DMS53 (cell line): ENCODE results near the gene TMCO6.

Experiments used
- DNase-seq: peaks from one replicate; lab custom pipeline; 2025; lab: John Stamatoyannopoulos, UW

Gene TMCO6

DNA sequence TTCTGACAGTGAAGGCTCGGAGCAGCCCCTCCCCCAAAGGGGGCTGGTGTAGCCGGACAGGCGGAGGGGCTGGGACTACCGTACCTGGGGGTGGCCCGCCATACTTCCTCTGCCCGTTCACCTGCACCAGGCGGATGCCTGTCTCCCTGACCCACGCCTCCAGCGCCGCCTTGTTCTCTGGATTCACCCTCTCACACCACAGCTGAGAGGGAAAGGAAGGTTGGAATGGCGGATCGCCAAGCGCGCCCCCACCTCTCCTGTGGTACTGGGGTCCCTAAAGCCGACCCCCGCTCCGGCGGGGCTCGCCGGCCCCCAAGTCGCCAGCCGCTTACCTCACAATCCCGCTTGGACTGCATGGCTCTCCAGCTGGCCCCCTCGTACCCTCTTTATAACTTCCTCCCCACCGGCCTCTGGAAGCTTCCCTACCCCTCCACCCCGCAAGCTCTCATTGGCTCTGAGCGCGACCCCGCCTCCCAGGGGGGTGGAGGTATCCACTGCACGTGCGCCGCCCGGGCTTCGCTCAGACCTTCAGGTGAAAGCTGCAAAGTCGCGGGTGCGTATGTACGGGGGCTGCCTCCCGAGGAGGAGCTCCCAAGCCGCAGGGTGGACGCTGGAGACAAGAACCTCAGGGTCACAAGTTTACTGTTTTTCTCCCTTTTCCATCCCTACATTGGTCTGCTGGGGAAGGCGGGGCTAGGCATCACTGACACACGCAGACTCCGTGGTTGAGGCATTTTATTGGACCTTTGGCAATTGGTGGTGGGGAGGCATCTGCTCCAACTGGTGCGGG lies 34.1 kb downstream of the TMCO6 start, which contains the start of gene DND1:
Gene DND1, minus strand, starts transcription at position 390 of the 790 bp plus-strand sequence. Its CDS starts 34 bp downstream, at position 356.
- DNase-seq, result no peak

DNA sequence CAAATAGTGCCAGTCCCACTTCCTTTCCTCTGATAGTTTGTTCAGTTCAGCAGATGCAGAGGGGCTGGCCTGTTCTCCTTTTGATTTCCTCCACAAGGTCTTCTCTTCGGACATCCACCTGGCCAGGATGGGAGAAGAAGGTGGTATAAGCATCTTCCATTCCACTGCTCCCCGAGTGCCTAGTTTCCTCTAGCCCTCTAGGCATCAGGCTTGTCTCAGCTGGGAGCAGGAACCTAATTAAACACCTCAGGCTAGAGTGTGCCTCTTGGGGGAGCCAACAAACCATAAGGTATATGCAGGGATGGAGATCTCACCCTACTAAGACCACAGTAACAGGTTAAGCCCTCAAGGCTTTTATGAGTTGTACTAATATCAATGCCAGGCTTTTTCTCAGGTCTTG lies 35.0 kb downstream of the TMCO6 start:
- DNase-seq, result peak; percentile 27

DNA sequence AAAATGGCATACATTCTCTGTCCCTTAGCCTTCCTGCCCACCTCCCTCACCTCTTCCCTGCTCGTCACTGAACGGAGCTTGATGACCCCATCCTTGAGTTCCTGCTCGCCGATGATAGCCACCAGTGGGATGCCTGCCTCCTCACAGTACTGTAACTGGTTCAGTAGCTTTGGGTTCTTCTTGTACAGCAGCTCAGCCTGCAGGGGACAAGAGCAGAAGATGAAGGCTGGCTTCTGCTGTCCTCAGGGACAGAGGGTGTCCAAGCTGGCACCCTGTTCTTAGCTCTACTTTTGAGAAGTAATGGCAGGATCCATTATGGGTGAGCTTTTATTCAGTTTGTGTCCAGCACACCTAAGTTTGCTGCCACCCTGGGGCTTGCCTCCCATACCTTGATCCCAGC lies 35.4 kb downstream of the TMCO6 start:
- DNase-seq, result no peak

DNA sequence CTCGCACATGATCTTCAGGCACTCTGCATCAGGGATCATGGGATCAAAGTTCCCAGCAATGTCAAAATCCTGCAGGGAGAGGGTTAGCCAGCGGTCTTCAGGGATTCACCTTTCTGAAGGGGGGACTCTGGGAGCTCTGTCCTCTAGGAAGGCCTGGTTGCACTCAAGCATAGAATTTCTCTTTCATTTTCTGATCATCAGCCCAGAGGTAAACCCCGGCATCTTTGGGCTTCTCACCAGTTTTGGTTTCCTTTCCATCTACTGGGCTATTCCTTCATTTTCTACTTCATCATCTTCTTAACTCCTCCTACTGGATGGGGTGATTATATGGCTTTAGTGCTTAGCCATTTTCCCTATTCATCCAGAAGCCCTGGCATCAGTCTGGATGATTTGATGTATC lies 38.7 kb downstream of the TMCO6 start:
- DNase-seq, result no peak

DNA sequence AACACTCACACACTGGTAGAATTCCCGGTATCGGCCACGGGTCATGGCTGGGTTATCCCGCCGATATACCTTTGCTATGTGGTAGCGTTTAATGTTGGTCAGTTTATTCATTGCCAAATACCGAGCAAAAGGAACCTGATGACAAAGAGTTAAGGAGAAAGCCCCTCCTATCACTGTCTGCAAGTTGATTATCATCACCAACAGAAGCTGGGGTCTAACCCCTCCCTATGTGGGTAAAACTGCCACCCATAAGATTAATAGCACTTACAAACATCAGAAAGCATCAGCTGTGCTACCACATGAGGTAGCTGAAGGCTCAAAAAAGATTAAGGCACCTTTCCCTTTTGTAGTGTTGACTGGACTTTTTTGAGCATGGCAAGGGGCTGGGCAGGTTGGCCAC lies 39.7 kb downstream of the TMCO6 start:
- DNase-seq, result no peak

DNA sequence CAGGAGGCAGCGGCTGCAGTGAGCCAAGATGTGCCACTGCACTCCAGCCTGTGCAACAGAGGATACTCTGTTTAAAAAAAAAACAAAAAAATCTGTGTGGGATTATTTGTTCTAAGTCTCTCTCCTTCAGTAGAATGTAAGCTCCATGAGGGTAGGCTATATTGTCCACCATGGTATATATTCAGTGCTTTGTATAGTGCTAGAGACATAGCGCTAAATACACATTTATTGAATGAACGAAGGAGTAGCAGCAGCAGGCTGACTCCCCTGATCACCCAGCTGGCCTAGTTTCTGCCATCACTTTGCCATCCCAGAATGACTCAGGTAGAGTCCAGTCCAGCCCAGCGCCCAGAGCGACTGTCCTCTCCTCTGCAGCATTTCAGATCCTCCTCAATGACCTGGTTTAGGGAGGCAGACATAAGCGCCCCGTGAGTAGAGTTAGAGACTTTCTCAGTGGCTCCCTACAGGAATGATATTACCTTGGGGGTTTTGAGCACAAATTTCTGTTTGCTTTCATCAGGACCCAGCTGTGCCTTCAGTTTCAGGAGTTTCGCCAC lies 51.2 kb downstream of the TMCO6 start:
- peak; percentile 63 for DNase-seq

DNA sequence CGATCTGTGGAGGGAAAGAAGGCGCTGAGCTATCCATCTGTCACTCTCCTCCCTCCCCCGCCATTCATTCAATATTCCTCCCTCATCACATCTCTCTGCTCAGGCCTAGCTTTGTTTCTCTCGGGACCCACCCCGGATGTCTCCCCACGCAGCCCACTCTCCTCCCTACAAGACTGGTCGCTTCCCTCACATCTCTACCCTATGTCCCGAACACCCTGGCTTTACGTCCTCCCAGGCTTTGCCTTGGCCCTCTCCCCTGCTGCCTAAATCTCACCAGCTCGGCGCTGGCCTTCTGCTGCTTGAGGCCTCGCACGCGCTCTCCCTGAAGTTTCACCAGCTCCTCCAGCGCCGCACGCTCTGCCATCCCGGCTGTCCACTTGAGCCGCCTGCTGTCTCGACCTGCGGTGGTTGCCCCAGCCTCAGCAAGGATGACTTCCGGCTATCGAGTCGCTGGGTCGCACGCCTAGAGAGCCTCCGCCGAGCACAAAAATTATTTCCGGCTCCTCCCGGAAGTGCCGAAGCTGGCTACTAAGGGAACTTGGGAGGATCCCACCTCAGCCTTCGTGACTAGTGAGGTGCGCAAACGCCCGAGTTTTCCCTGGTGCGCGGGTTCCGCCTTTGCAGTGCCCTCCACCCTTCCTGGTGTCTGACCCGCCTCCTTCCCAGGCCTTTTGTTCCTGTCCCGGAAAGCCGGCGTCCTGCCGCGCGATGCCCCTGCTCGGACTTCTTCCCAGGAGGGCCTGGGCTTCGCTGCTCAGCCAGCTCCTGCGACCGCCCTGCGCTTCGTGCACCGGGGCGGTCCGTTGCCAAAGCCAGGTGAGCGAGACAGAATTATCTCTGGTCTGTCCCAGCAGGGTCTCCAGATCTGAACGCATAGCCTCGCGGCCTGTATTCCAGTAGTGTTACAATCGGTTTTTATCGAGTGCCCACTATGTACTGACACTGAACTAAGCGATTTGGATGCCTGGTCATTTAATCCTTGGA lies 52.0 kb downstream of the TMCO6 start, which contains the start of the genes HARS1 and HARS2:
Gene HARS1, minus strand, starts transcription at position 430 of the 984 bp plus-strand sequence. Its CDS starts 66 bp downstream, at position 364.
Gene HARS2, plus strand, starts transcription at position 515 of the 984 bp plus-strand sequence. Its CDS starts 194 bp downstream, at position 709.
- peak; percentile 99 for DNase-seq

DNA sequence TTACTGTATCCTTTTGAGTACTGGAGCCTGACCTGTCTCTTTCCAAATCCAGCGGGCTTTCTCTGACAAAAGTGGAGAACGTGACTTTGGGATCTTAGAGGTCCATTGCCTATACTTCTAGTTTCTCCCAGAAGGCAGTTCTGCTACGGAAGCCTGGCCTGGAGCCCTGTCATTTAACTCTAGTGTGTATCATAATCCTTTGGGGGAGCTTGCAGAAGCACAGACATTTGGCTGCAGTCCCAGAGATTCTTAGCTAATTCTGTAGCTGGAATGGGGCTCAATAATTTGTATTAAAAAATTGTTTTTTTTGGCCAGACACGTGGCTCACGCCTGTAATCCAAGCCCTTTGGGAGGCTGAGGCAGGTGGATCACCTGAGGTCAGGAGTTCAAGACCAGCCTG lies 55.0 kb downstream of the TMCO6 start:
- no peak for DNase-seq
